Glutamatergic neuron (in vitro differentiated cells): Measurements from ENCODE around the gene SRPK2. TPM values are rescaled to one million over a fixed set of nuclear protein-coding genes. Genes with fewer than 3 reads are reported as not detected.
"Not testable (repeated sequence)": the region's sequence is repeated elsewhere in the genome, so short reads cannot be mapped to it uniquely, and the experiment has no call there.

ENCODE experiments used
- DNase-seq: peaks from one replicate; pipeline ENCODE4 v3.0.0; 2022
- H3K27ac Mint-ChIP-seq: one replicate; pipeline ENCODE4 v1.8.0; 2020; ENCODE audit warnings: mild to moderate bottlenecking, mixed read lengths, inconsistent platforms; ENCODE audit not compliant: unreplicated experiment
- H3K27me3 Mint-ChIP-seq: one replicate; pipeline ENCODE4 v1.8.0; 2020; ENCODE audit warnings: mild to moderate bottlenecking, moderate library complexity, mixed read lengths, inconsistent platforms; ENCODE audit not compliant: unreplicated experiment
- H3K36me3 Mint-ChIP-seq: one replicate; pipeline ENCODE4 v1.8.0; 2020; ENCODE audit warnings: mild to moderate bottlenecking, mixed read lengths, inconsistent platforms; ENCODE audit not compliant: unreplicated experiment
- H3K4me1 Mint-ChIP-seq: one replicate; pipeline ENCODE4 v1.8.0; 2020; ENCODE audit warnings: mild to moderate bottlenecking, low read depth, mixed read lengths, inconsistent platforms; ENCODE audit not compliant: unreplicated experiment
- H3K4me3 Mint-ChIP-seq: one replicate; pipeline ENCODE4 v1.8.0; 2020; ENCODE audit warnings: mild to moderate bottlenecking, mixed read lengths, inconsistent platforms; ENCODE audit not compliant: unreplicated experiment
- H3K9me3 Mint-ChIP-seq: one replicate; pipeline ENCODE4 v1.8.0; 2020; ENCODE audit warnings: mild to moderate bottlenecking, moderate library complexity, mixed read lengths, inconsistent platforms; ENCODE audit not compliant: unreplicated experiment
- total RNA-seq: library from RNA; stranded (reverse); fragmentation: NEBNext Ultra II Directional; extraction: Animal tissue kit (Norgen Biotek cat#: 25700); gene quantifications from one replicate; pipeline ENCODE4 v1.2.1, GENCODE V29; 2021; ENCODE audit not compliant: unreplicated experiment
- TF ChIP-seq, protein P1 (sequence below): fragments of 200-600 bp; sonication (generic); IDR thresholded peaks from one replicate; pipeline ENCODE4 v1.5.0; 2021; ENCODE audit not compliant: partially characterized antibody, unreplicated experiment

Gene SRPK2
- total RNA-seq, 1 donor from 2014 or later, result 131 TPM

DNA sequence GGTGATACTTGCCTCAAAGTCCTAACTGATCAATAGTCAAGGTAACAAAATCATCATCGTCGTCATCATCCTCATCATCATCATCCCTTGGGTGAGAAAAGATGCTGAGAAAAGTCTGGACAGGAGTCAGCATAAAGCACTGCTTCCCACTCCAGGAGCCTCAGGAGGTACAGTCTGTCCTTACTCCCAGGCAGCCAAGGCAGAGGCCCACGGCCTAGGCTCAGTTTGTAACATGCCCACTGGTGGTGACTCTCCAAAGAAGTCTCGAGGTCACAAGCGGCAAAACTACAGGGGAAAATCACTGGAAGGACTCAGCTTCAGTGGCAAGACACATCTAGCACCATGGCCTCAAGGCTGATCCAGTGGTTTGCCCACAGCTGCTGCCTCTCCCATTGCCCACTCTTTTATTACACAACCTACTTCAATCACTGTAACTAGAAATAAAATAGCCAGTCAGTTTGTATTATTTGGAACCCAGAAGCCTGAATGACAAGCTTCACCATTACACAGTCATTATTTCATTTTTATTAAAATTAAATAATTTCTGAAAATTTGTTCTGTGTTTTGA is 150.4 kb downstream of the SRPK2 start:
- Mint-ChIP-seq H3K4me1 (peaks cover 21% of the 10 kb centered on the region), H3K9me3 (no peaks in the 10 kb centered on the region), H3K4me3 (peak overlapping the region; percentile 51), H3K27me3 (no peaks in the 10 kb centered on the region), H3K36me3 (no peaks in the 10 kb centered on the region), H3K27ac (no peak overlapping the region)
- no peak for DNase-seq
- TF ChIP-seq, protein P1, sequence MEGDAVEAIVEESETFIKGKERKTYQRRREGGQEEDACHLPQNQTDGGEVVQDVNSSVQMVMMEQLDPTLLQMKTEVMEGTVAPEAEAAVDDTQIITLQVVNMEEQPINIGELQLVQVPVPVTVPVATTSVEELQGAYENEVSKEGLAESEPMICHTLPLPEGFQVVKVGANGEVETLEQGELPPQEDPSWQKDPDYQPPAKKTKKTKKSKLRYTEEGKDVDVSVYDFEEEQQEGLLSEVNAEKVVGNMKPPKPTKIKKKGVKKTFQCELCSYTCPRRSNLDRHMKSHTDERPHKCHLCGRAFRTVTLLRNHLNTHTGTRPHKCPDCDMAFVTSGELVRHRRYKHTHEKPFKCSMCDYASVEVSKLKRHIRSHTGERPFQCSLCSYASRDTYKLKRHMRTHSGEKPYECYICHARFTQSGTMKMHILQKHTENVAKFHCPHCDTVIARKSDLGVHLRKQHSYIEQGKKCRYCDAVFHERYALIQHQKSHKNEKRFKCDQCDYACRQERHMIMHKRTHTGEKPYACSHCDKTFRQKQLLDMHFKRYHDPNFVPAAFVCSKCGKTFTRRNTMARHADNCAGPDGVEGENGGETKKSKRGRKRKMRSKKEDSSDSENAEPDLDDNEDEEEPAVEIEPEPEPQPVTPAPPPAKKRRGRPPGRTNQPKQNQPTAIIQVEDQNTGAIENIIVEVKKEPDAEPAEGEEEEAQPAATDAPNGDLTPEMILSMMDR, result no peak

DNA sequence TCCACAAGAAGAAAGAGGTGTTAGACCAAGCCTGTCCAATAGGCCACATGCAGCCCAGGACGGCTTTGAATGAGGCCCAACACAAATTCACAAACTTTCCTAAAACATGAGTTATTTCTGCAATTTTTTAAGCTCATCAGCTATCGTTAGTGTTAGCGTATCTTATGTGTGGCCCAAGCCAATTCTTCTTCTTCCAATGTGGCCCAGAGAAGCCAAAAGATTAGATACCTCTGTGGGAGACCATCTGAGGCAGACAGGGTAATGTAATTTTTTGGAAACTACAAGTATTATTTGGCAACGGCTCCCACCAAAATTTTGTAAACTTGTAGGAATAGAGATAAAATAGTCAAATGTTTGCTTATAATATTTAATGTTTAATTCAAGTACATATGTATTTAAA is 153.8 kb downstream of the SRPK2 start:
- DNase-seq, result no peak
- Mint-ChIP-seq H3K27me3 (no peaks in the 10 kb centered on the region), H3K36me3 (no peaks in the 10 kb centered on the region), H3K9me3 (no peaks in the 10 kb centered on the region), H3K4me3 (no peak overlapping the region), H3K4me1 (peaks cover 20% of the 10 kb centered on the region), H3K27ac (no peak overlapping the region)
- TF ChIP-seq, protein P1, result no peak

DNA sequence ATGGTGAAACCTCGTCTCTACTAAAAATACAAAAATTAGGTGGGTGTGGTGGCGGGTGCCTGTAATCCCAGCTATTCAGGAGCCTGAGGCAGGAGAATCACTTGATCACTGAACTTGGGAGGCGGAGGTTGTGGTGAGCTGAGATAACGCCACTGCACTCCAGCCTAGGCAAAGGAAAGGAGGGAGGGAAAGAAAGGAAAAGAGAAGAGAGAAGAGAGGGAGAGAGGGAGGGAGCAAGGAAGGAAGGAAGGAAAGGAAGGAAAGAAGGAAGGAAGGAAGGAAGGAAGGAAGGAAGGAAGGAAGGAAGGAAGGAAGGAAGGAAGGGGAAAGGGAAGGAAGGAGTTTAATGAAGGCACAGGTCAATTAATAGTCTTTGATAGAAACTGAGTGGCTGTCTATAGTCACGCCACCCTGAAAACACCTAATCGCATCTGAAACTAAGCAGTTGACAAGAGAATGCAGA is 155.9 kb downstream of the SRPK2 start:
- H3K27me3 Mint-ChIP-seq, DNase-seq, H3K36me3 Mint-ChIP-seq, H3K4me3 Mint-ChIP-seq, H3K27ac Mint-ChIP-seq, H3K9me3 Mint-ChIP-seq: not testable (repeated sequence)
- H3K4me1 Mint-ChIP-seq, result peaks cover 16% of the 10 kb centered on the region

DNA sequence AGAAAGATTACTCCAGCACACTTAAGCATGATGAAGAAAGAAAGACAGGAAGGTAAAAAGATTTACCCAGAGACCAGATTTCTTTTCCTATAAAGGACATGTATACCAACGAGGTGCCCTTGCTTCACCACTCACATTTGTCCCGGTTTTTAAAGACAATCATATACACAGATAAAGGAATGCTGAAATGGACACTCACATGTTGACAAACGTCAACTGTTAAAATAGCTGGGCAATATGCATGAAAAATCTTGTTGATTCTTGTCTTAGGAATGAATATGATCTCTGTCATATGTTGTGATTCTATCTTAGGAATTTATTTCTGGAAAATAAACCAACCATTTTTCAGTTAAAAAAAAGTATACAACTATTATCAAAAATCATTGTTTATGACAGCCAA is 158.2 kb downstream of the SRPK2 start:
- TF ChIP-seq, protein P1, result no peak
- Mint-ChIP-seq H3K27ac (no peak overlapping the region), H3K4me1 (peaks cover 11% of the 10 kb centered on the region), H3K4me3 (no peak overlapping the region), H3K36me3 (no peaks in the 10 kb centered on the region), H3K27me3 (peaks cover 2% of the 10 kb centered on the region), H3K9me3 (no peaks in the 10 kb centered on the region)
- no peak for DNase-seq

DNA sequence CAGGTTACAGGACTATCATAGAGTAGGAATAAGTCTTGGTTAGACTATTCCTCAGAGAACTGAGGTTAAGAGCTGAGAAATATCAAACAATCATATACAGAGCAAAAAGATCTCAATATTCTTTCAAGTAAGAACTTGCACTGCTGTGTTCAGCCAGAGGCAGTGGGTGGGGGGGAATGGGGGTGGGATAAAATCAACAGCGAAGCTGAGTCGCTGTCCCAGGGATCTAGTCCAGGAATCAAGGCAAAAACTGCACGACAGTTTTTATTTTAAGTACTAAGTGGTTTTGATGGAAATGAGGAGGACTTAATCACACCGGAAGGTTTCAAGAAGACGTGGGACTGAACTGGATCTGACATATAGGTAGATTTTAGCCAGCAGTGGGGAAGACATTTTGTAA is 159.1 kb downstream of the SRPK2 start:
- peaks cover 16% of the 10 kb centered on the region for H3K4me1 Mint-ChIP-seq
- peaks cover 2% of the 10 kb centered on the region for H3K27me3 Mint-ChIP-seq
- TF ChIP-seq, protein P1, result no peak
- H3K27ac Mint-ChIP-seq, result no peak overlapping the region
- no peak overlapping the region for H3K4me3 Mint-ChIP-seq
- no peaks in the 10 kb centered on the region for H3K36me3 Mint-ChIP-seq
- DNase-seq, result no peak
- H3K9me3 Mint-ChIP-seq, result peaks cover 2% of the 10 kb centered on the region
